IPS-20b (cell line): ENCODE measurements around the gene IRAK2.

ENCODE experiments used
- H3K27ac ChIP-seq: one replicate; pipeline ENCODE4 v1.5.1; 2013; ENCODE audit warnings: low read length
- H3K27me3 ChIP-seq: 2 replicates; pipeline ENCODE4 v1.6.1; 2013; ENCODE audit warnings: mild to moderate bottlenecking, low read length, inconsistent platforms; ENCODE audit not compliant: insufficient read depth
- H3K36me3 ChIP-seq: 2 replicates; pipeline ENCODE4 v1.6.1; 2013; ENCODE audit warnings: low read depth, mild to moderate bottlenecking, inconsistent platforms, low read length, moderate library complexity; ENCODE audit not compliant: insufficient read depth
- H3K4me1 ChIP-seq: 2 replicates; pipeline ENCODE4 v1.6.1; 2013; ENCODE audit warnings: mild to moderate bottlenecking, control low read depth, inconsistent platforms, low read length, moderate library complexity; ENCODE audit not compliant: insufficient read depth
- H3K4me3 ChIP-seq: 2 replicates; pipeline ENCODE4 v1.5.1; 2013; ENCODE audit warnings: mild to moderate bottlenecking, low read length, inconsistent platforms
- H3K9ac ChIP-seq: 2 replicates; pipeline ENCODE4 v1.6.1; 2013; ENCODE audit warnings: low read depth, mild to moderate bottlenecking, inconsistent platforms, low read length, moderate library complexity
- H3K9me3 ChIP-seq: 2 replicates; pipeline ENCODE4 v1.6.1; 2013; ENCODE audit warnings: mild to moderate bottlenecking, low read depth, low read length, inconsistent platforms; ENCODE audit not compliant: insufficient read depth

IRAK2 gene

DNA sequence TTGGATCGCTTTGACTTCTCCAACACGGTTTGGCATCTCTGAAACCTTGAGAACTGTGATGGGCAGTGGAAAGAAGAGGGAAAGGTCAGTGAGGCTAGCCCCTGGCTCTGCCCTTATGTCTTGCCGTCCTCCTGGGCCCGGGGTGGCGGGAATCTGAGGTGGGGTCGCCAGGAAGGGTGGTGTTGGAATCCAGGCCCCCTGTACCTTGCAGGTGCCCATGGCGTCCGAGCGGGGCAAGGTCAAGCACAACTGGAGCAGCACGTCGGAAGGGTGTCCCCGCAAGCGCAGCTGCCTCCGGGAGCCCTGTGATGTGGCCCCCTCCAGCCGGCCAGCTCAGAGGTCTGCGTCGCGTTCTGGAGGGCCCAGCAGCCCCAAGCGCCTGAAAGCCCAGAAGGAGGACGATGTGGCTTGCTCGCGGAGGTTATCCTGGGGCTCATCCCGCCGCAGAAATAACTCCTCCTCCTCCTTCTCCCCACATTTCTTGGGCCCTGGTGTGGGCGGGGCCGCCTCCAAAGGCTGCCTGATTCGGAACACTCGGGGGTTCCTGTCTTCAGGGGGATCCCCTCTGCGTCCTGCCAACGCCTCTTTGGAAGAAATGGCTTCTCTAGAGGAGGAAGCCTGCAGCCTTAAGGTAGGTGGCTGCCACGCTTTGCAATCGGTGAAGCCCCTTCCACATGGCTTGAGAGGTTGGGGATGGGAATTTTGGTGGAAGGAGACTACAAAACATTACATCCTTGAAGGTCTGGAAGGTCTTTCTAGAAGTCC lies 84.4 kb downstream of the IRAK2 start:
- Histone ChIP-seq H3K4me3 (peak overlapping the region; percentile 95), H3K27me3 (no peaks in the 10 kb centered on the region; the same call in 1 of the 2 replicates), H3K4me1 (peaks cover 8% of the 10 kb centered on the region; the same call in 1 of the 2 replicates), H3K36me3 (peaks cover 20% of the 10 kb centered on the region), H3K9me3 (peaks cover 20% of the 10 kb centered on the region; the same call in 1 of the 2 replicates), H3K9ac (peak overlapping the region; percentile 89), H3K27ac (peak overlapping the region; percentile 14)

DNA sequence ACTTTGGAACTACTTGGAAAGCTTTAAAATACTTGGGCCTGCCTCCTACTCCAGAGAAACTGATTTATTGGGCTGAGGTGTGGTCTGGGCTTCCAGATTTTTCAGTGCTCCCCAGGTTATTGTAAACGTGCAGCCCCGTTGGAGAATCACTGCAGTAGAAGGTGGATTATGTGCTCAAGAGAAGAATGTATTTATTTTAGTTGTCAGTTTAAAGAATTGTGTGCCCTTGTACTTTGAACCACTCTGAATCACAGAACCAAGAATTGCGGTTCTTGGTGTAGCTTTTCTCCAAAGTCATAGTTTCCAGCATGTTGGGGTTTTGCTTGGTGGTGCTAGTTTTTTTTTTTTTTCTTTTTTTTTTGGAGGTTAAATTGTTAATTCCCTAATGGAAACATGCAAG lies 85.1 kb downstream of the IRAK2 start:
- Histone ChIP-seq H3K4me1 (peaks cover 8% of the 10 kb centered on the region; the same call in 1 of the 2 replicates), H3K27ac (no peak overlapping the region), H3K4me3 (peak overlapping the region; percentile 95), H3K9me3 (peaks cover 16% of the 10 kb centered on the region; the same call in 1 of the 2 replicates), H3K27me3 (no peaks in the 10 kb centered on the region; the same call in 1 of the 2 replicates), H3K9ac (peak overlapping the region; percentile 89; the same call in 1 of the 2 replicates), H3K36me3 (peaks cover 25% of the 10 kb centered on the region)

- peaks cover 35% of the 10 kb centered on the region for H3K36me3 ChIP-seq
- peaks cover 8% of the 10 kb centered on the region; the same call in 1 of the 2 replicates for H3K4me1 ChIP-seq
- H3K9me3 ChIP-seq = peaks cover 4% of the 10 kb centered on the region; the same call in 1 of the 2 replicates
- H3K27me3 ChIP-seq = no peaks in the 10 kb centered on the region; the same call in 1 of the 2 replicates
- H3K27ac ChIP-seq = no peak overlapping the region
- no peak overlapping the region for H3K9ac ChIP-seq
- H3K4me3 ChIP-seq = peak overlapping the region; percentile 95
Observed at GRCh38 chr3:10251006-10251405, 86.3 kb downstream of the IRAK2 start.

- Histone ChIP-seq H3K27me3 (no peaks in the 10 kb centered on the region; the same call in 1 of the 2 replicates), H3K4me3 (no peak overlapping the region), H3K9ac (no peak overlapping the region), H3K4me1 (peaks cover 8% of the 10 kb centered on the region; the same call in 1 of the 2 replicates), H3K36me3 (peaks cover 41% of the 10 kb centered on the region), H3K27ac (no peak overlapping the region), H3K9me3 (no peaks in the 10 kb centered on the region)
Observed at GRCh38 chr3:10253731-10254130, 89.0 kb downstream of the IRAK2 start.

GRCh38 chr3:10255835-10256234 lies 91.1 kb downstream of the IRAK2 start:
- no peaks in the 10 kb centered on the region for H3K27me3 ChIP-seq
- H3K36me3 ChIP-seq = peaks cover 55% of the 10 kb centered on the region
- H3K9ac ChIP-seq = no peak overlapping the region
- H3K4me3 ChIP-seq = no peak overlapping the region
- H3K4me1 ChIP-seq = no peaks in the 10 kb centered on the region
- no peaks in the 10 kb centered on the region for H3K9me3 ChIP-seq
- H3K27ac ChIP-seq = no peak overlapping the region

DNA sequence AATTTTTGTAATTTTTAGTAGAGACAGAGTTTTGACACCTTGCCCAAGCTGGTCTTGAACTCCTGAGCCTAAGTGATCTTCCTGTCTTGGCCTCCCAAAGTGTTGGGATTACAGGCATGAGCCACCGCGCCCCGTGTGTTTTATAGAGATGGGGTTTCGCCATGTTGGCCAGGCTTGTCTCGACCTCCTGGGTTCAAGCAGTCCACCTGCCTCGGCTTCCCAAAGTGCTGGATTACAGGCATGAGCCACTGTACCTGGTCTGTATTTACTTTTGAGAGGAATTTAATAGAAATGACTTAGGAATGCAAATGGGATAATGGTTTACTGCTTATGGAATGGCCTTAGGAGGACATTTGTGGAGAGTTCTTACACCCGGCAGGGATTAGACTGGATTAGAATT lies 94.3 kb downstream of the IRAK2 start:
- no peaks in the 10 kb centered on the region for H3K27me3 ChIP-seq
- no peaks in the 10 kb centered on the region; the same call in 1 of the 2 replicates for H3K4me1 ChIP-seq
- no peak overlapping the region for H3K9ac ChIP-seq
- H3K4me3 ChIP-seq = no peak overlapping the region
- peaks cover 56% of the 10 kb centered on the region for H3K36me3 ChIP-seq
- H3K9me3 ChIP-seq = no peaks in the 10 kb centered on the region
- no peak overlapping the region for H3K27ac ChIP-seq

DNA sequence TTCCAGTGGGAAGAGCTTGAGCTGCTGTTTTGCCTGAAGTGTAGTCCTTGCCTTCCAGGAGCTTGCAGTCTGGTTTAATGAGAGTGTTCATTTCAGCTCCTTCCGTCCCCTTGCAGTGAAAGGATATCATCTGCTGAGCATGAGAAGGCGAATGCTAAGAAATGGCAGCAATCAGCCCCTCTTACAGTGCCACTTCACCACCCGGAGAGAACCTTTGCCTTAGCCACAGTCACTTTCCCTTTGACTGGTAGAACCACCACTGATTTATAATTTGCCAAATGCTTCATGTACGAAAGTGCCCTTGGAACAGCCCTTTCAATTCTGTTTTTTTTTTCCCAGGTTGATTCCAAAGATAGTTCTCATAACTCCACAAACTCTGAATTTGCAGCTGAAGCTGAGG lies 95.1 kb downstream of the IRAK2 start:
- H3K9ac ChIP-seq = no peak overlapping the region

GRCh38 chr3:10260211-10260701 lies 95.5 kb downstream of the IRAK2 start:
- Histone ChIP-seq H3K4me1 (no peaks in the 10 kb centered on the region; the same call in 1 of the 2 replicates), H3K27ac (no peak overlapping the region), H3K9ac (no peak overlapping the region), H3K4me3 (no peak overlapping the region), H3K9me3 (no peaks in the 10 kb centered on the region), H3K27me3 (no peaks in the 10 kb centered on the region), H3K36me3 (peaks cover 53% of the 10 kb centered on the region)

More for the DNA sequence above, 95.1 kb downstream of the IRAK2 start:
- Histone ChIP-seq H3K27me3 (no peaks in the 10 kb centered on the region), H3K27ac (no peak overlapping the region), H3K4me3 (no peak overlapping the region), H3K9me3 (no peaks in the 10 kb centered on the region), H3K36me3 (peaks cover 55% of the 10 kb centered on the region), H3K4me1 (no peaks in the 10 kb centered on the region; the same call in 1 of the 2 replicates)

DNA sequence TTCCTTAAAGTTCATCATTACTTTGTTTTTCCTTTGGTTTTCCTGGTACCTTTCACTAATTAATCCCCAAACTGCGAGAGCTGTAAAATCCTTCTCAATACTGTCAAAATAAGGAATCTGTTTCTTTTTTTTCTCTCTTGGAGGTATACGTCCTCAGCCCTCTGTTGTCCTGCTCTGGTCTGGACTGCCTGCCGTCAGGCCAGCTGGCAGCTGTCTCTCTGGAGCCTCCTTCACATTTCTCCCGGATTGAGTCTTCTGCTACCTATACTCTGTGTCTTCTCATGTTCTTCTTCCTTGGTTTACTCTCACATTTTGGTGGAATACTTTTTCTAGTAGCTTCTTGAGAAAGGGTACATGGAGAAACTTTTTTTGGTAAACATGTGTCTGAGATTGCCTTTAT lies 97.3 kb downstream of the IRAK2 start:
- Histone ChIP-seq H3K9ac (no peak overlapping the region), H3K9me3 (no peaks in the 10 kb centered on the region), H3K4me3 (no peak overlapping the region), H3K27ac (no peak overlapping the region), H3K36me3 (peaks cover 52% of the 10 kb centered on the region), H3K4me1 (no peaks in the 10 kb centered on the region; the same call in 1 of the 2 replicates), H3K27me3 (no peaks in the 10 kb centered on the region)

GRCh38 chr3:10263646-10264363 lies 99.1 kb downstream of the IRAK2 start:
- no peak overlapping the region for H3K9ac ChIP-seq
- H3K4me3 ChIP-seq = no peak overlapping the region
- H3K27ac ChIP-seq = no peak overlapping the region
- no peaks in the 10 kb centered on the region for H3K27me3 ChIP-seq
- H3K4me1 ChIP-seq = no peaks in the 10 kb centered on the region; the same call in 1 of the 2 replicates
- peaks cover 68% of the 10 kb centered on the region for H3K36me3 ChIP-seq
- H3K9me3 ChIP-seq = no peaks in the 10 kb centered on the region

DNA sequence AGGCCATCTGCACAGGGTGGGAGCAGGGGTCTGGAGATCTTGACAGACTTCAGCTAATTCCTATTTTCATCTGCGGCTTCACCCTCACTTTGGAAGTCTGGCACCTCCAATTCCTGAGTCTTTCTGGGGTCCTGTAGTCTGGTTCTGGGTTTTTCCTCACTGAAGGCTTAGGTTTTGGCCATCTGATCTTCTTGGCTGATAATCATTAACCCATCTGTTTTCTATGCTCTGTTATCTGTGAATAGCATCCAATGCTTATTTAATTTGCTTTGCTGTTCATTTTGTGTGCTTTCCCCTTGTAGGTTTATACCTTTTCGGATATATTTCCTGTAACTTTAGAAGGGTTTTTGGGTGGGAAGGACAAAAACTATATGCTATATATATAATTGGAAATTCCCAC lies 101.1 kb downstream of the IRAK2 start:
- Histone ChIP-seq H3K4me1 (no peaks in the 10 kb centered on the region; the same call in 1 of the 2 replicates), H3K27ac (no peak overlapping the region), H3K9ac (no peak overlapping the region), H3K9me3 (no peaks in the 10 kb centered on the region), H3K36me3 (peaks cover 70% of the 10 kb centered on the region), H3K27me3 (no peaks in the 10 kb centered on the region), H3K4me3 (no peak overlapping the region)
